ENCODE measurements around the gene CBLN1.

GRCh38 chr16:49328325-49328724 lies 46.7 kb upstream of the CBLN1 start:
- no peak for TF ChIP-seq YY1 (IDR thresholded peaks at IDR 0.05; ENCODE audit: insufficient read depth, insufficient read length)
- no peak for TF ChIP-seq ZNF274 (IDR thresholded peaks at IDR 0.05; ENCODE audit: low read depth, low read length)
- TF ChIP-seq SUZ12 (IDR thresholded peaks at IDR 0.05; ENCODE audit: extremely low read depth, insufficient read depth, insufficient read length), result no peak
